ENCODE results near the gene LRAT.

The LRAT gene

DNA sequence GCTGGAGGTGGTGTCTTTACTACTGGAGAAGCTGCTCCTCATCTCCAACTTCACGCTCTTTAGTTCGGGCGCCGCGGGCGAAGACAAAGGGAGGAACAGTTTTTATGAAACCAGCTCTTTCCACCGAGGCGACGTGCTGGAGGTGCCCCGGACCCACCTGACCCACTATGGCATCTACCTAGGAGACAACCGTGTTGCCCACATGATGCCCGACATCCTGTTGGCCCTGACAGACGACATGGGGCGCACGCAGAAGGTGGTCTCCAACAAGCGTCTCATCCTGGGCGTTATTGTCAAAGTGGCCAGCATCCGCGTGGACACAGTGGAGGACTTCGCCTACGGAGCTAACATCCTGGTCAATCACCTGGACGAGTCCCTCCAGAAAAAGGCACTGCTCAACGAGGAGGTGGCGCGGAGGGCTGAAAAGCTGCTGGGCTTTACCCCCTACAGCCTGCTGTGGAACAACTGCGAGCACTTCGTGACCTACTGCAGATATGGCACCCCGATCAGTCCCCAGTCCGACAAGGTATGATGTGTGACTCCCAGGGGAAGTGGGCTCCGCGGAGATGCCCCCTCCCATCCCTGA, 634 bp downstream of the LRAT start:
- DNase-seq (ENCODE audit: low read depth), result no peak
- H3K4me3 ChIP-seq (ENCODE audit: low read depth, low read length), result peak overlapping the region; percentile 29

DNA sequence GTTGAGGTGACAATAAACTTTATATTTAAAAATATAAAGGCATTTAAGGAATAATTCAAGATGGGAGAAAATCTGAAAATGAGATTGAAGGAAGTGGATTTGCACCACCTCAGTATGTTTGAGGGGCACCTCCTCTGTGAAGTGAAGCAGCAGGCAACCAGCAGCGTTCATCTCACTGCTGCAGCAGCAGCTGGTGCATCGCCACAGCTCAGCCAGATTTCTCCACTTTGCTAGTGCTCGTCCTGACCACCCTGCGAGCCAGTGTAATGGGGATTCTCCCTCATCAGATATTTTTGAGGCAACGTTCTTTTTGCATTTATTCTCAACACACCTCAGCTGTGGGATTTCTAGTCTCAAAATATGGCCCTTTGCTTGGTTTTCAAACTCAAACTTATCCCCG, 13.9 kb downstream of the LRAT start:
- H3K4me3 ChIP-seq (ENCODE audit: low read depth, low read length), result no peak overlapping the region
- no peak for DNase-seq (ENCODE audit: low read depth)

DNA sequence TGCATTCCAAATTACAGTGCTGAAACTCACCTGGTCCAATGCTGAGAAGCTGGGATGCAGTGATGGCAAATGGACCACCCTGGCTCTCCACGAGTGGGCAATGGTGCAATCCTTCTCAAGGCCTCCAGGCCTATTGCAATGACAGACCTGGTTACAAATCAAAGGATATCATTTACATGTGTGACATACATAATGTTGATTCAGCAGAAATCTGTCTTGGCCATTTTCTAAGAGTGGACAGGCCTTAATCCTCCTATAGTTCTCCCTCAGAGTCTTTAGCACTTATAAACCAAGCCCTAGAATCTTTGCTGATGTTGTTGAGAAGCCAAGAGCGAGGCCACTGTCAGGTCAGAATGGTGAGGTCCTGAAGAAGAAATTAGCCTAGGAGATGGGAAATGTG, 17.1 kb downstream of the LRAT start:
- no peak for DNase-seq (ENCODE audit: low read depth)
- no peak overlapping the region for H3K4me3 ChIP-seq (ENCODE audit: low read depth, low read length)

DNA sequence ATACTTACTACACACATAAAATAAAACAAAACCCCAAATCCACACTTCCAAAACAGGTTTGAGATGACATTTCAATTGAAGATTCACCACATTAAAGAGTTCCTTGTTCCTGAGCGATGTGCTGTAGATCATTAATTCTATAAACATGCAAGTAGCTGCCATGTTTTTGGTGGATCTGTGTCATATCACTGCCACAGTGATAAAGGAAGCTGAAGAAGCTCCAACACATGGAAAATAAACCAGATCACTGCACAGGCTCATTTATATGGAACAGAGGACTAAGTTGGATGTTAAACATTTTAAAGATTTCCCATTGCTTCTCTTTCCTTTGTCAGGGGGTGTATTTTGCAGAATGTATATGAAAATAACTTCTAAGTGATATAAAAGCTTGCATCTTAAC, 34.5 kb downstream of the LRAT start:
- DNase-seq (ENCODE audit: low read depth), result no peak
- H3K4me3 ChIP-seq (ENCODE audit: low read depth, low read length), result no peak overlapping the region

DNA sequence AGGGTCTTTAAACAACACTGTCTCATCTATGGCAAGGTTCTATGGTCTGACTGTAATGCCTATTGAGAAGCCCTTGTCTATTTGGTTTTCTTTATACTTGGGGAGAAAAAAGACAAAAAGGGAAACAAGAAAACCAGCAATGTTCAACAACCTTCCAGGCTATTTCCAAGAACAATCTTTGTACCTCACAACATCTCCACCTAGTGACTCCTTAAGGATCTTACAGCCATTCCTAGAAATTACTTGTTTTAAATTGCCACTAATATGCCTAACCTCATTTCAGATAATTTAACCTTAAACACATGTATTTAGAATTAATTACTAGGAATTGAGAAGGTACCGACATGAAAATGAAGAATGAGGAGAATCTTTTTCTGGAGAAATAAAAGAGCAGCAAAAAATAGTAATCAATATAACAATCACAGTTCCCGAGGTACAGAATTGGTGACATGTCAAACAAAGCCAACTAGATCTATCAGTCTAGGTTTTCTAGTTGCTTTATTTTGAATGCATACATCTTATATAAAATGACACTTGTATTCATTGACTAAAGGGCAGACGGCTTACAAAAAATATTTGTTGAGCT, 35.7 kb downstream of the LRAT start:
- peak; percentile 4 for DNase-seq (ENCODE audit: low read depth)
- H3K4me3 ChIP-seq (ENCODE audit: low read depth, low read length), result no peak overlapping the region

DNA sequence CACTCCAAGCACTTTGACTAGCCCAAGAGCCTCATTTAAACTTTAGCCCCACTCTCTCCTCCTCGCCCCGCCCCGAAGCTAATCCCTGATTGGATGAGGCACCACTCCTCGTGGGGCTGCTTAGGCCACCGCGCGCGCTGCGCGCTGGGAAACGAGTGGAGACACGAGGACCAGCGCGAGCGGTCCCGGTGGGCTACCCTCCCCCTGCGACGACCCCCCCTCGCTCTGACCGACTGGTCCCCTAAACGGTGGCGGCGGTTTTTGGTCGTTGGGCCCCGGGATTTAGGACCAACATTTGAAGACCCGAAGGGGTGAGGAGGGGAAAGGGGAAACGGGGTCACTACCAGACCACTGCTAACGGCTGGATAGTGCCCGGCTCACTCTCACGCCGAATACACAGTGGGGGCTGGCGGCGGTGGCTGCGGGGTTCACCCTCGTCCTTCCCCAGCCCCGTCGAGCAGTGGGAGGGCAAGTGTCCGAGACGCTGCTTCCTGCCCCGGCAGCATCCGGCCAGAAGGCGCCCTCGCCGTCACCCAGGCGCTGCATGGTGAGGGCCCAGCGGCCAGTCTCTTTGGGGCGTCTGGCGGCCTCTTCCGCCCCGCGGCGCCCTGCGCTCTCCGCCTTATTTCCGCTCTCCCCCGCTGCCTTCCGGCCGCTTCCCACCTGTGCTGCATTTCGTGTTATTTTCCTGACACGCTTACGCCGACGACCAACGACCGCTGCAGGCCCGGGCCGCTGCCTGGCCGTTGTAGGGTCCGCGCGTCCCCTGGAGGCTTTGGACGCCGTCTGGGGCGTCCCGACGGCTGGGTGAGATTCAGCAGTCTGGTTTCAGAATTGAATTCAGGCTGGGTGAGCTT, 37.6 kb downstream of the LRAT start, which contains the start of gene RBM46:
TSS of gene RBM46 (plus strand) at position 147 of the 857 bp plus-strand sequence. CDS start 15,481 bp downstream, outside the sequence.
- DNase-seq (ENCODE audit: low read depth), result no peak
- H3K4me3 ChIP-seq (ENCODE audit: low read depth, low read length), result no peak within 1 kb of the TSS

DNA sequence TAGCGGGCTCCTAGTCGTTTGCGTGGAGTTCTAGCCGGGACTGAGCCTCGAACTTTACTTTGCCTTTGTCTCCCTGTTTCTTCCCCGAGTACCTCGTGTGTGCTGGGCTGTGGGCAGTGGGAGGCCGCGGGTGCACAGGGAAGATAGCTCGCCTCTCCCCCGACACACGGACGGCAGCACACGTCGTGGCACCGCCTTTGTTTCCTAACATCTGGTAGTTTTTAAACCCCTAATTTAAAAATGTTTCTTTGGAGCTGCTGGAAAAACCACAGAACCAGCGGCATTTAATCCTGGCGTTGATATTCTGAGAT, 38.1 kb downstream of the LRAT start:
- H3K4me3 ChIP-seq (ENCODE audit: low read depth, low read length), result no peak overlapping the region
- DNase-seq (ENCODE audit: low read depth), result no peak
